Measurements from ENCODE around the gene FYTTD1. TPM values are rescaled to one million over a fixed set of nuclear protein-coding genes. Genes with fewer than 3 reads are reported as not detected.

FYTTD1 gene
- total RNA-seq, 2 experiments from 2014 or later: 47.6 to 57.8 TPM

GRCh38 chr3:197711973-197712707, 37.5 kb upstream of the FYTTD1 start:
- Histone ChIP-seq H3K4me1 (ENCODE audit: insufficient read depth, low read length, poor library complexity, severe bottlenecking) (peaks cover 66% of the 10 kb centered on the region), H4K20me1 (ENCODE audit: insufficient read depth, low read length) (0 out of 2 replicates have a peak, but pooled peaks cover 5% of the 10 kb centered on the region), H3K4me3 (ENCODE audit: low read depth, low read length, poor library complexity, severe bottlenecking) (peak overlapping the region; percentile 60), H3K36me3 (ENCODE audit: insufficient read depth, low read length) (peaks cover 72% of the 10 kb centered on the region), H2AFZ (ENCODE audit: low read length) (no peak overlapping the region), H3K9me2 (ENCODE audit: insufficient read depth, low read length) (no peaks in the 10 kb centered on the region), H3K9me3 (ENCODE audit: low read length) (no peaks in the 10 kb centered on the region), H3K4me2 (ENCODE audit: low read length) (peak overlapping the region; percentile 73), H3K27ac (ENCODE audit: low read depth, low read length, poor library complexity, severe bottlenecking) (peak overlapping the region; percentile 82), H3K79me2 (ENCODE audit: insufficient read depth, low read depth, low read length) (peaks cover 73% of the 10 kb centered on the region; the same call in 1 of the 2 replicates)
- intact Hi-C loops (cut with micrococcal nuclease; ENCODE audit: unreplicated experiment): loop anchor here (1.0 to 2.0 kb wide), 3 partner anchors 22 to 79 kb away; partner anchors contain the start of gene LRCH3
- ChIA-PET POLR2A (interaction anchor here (1.0 to 6.8 kb wide), 8 partner anchors 10 to 151 kb away, joined by 3 to 41 read pairs (median 4); partner anchors contain the start of genes LRCH3 and RUBCN), CTCF (ENCODE audit: unreplicated experiment) (interaction anchor here (0.6 to 1.2 kb wide), 3 partner anchors 12 to 105 kb away, joined by 3 to 4 read pairs (median 3); no protein-coding TSS in a partner anchor)
- BruUV-seq (replicated peaks): TSS peak; percentile 65
- peak; percentile 92 for DNase-seq (ENCODE audit: low spot score)
- no peak for TF ChIP-seq EZH2phosphoT487 (IDR thresholded peaks at IDR 0.05; ENCODE audit: borderline replicate concordance, low read depth, low read length)
- TF ChIP-seq, protein P1, sequence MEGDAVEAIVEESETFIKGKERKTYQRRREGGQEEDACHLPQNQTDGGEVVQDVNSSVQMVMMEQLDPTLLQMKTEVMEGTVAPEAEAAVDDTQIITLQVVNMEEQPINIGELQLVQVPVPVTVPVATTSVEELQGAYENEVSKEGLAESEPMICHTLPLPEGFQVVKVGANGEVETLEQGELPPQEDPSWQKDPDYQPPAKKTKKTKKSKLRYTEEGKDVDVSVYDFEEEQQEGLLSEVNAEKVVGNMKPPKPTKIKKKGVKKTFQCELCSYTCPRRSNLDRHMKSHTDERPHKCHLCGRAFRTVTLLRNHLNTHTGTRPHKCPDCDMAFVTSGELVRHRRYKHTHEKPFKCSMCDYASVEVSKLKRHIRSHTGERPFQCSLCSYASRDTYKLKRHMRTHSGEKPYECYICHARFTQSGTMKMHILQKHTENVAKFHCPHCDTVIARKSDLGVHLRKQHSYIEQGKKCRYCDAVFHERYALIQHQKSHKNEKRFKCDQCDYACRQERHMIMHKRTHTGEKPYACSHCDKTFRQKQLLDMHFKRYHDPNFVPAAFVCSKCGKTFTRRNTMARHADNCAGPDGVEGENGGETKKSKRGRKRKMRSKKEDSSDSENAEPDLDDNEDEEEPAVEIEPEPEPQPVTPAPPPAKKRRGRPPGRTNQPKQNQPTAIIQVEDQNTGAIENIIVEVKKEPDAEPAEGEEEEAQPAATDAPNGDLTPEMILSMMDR (conservative IDR thresholded peaks at IDR 0.05; ENCODE audit: low read length): no peak

DNA sequence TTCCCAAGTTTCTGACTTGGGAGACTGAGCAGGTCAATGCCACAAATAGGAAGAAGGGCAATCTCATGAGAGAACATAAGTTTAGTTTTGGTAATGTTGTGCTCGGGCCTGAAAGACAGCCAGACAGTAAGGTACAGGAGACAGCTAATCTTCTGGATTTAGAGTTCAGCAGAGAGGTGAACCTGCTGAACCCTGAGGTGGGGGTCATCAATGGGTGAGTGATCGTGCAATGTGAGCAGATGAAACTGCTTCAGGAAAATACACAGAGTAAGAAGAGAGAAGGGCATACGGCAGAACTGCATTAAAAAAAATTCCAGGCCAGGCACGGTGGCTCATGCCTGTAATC, 36.2 kb upstream of the FYTTD1 start:
- H3K4me2 ChIP-seq (ENCODE audit: low read length): peak overlapping the region; percentile 73
- peaks cover 73% of the 10 kb centered on the region for H3K36me3 ChIP-seq (ENCODE audit: insufficient read depth, low read length)
- peaks cover 74% of the 10 kb centered on the region; the same call in 1 of the 2 replicates for H3K79me2 ChIP-seq (ENCODE audit: insufficient read depth, low read depth, low read length)
- no TSS peak for BruUV-seq (replicated peaks)
- peak overlapping the region; percentile 60 for H3K4me3 ChIP-seq (ENCODE audit: low read depth, low read length, poor library complexity, severe bottlenecking)
- no peaks in the 10 kb centered on the region for H3K9me3 ChIP-seq (ENCODE audit: low read length)
- CTCF ChIA-PET (ENCODE audit: unreplicated experiment): no interaction called here
- DNase-seq (ENCODE audit: low spot score): no peak
- TF ChIP-seq, protein P1 (conservative IDR thresholded peaks at IDR 0.05; ENCODE audit: low read length): no peak
- TF ChIP-seq EZH2phosphoT487 (IDR thresholded peaks at IDR 0.05; ENCODE audit: borderline replicate concordance, low read depth, low read length): no peak
- H3K9me2 ChIP-seq (ENCODE audit: insufficient read depth, low read length): no peaks in the 10 kb centered on the region
- H3K27ac ChIP-seq (ENCODE audit: low read depth, low read length, poor library complexity, severe bottlenecking): peak overlapping the region; percentile 82
- POLR2A ChIA-PET: interaction anchor here (0.7 to 6.8 kb wide), 5 partner anchors 11 to 24 kb away, joined by 3 to 41 read pairs (median 10); partner anchors contain the start of gene RUBCN
- peaks cover 63% of the 10 kb centered on the region for H3K4me1 ChIP-seq (ENCODE audit: insufficient read depth, low read length, poor library complexity, severe bottlenecking)
- no peak overlapping the region for H2AFZ ChIP-seq (ENCODE audit: low read length)
- H4K20me1 ChIP-seq (ENCODE audit: insufficient read depth, low read length): 0 out of 2 replicates have a peak, but pooled peaks cover 5% of the 10 kb centered on the region
- intact Hi-C loops (cut with micrococcal nuclease; ENCODE audit: unreplicated experiment): loop anchor here (2.0 kb wide), 1 partner anchor 77 kb away; the partner anchor contains the start of gene LRCH3
